Medulla oblongata (tissue), 1 donor: ENCODE data around the gene INF2.
A peak's percentile ranks its signal among the peaks of the same experiment; 100 is the strongest.
"Not testable (repeated sequence)": the region's sequence is repeated elsewhere in the genome, so short reads cannot be mapped to it uniquely, and the experiment has no call there.

ENCODE experiments used
- DNase-seq: peaks from one replicate; pipeline ENCODE4 v3.0.0-alpha.2; 2015; ENCODE audit errors: extremely low spot score

INF2 gene

DNA sequence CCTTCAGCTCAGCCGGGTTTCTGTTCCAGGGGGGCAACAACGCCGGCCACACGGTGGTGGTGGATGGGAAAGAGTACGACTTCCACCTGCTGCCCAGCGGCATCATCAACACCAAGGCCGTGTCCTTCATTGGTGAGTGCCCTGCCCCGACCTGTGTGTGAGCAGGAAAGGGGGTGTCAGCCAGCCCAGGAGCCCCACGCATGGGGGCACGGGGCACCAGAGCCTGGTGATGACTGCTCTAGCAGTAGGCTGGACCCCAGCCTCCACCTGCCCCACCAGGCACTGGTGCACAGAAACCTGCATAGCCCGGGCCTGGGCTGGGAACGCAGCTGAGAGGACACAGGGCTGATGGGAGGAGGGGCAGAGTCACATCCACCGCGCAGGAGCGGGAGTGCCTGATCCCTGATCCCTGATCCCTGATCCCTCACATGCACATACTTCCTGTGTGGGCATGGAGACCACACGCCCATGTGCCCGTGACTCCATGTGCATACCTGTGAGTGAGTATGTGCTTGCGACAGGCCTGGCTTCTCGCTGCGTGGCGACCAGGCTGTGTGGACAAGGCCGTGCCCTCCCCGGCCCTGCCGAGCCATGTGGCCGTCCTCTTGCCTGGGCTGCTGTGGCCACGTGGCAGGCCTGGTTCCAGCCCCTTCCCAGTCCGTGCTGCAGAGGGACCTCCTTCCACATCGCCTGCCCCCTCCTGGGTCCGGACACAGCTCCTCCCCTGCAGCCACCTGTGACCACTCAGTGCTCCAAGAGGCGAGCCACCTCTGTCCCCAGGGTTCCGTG lies 45.8 kb downstream of the INF2 start:
- DNase-seq = no peak

DNA sequence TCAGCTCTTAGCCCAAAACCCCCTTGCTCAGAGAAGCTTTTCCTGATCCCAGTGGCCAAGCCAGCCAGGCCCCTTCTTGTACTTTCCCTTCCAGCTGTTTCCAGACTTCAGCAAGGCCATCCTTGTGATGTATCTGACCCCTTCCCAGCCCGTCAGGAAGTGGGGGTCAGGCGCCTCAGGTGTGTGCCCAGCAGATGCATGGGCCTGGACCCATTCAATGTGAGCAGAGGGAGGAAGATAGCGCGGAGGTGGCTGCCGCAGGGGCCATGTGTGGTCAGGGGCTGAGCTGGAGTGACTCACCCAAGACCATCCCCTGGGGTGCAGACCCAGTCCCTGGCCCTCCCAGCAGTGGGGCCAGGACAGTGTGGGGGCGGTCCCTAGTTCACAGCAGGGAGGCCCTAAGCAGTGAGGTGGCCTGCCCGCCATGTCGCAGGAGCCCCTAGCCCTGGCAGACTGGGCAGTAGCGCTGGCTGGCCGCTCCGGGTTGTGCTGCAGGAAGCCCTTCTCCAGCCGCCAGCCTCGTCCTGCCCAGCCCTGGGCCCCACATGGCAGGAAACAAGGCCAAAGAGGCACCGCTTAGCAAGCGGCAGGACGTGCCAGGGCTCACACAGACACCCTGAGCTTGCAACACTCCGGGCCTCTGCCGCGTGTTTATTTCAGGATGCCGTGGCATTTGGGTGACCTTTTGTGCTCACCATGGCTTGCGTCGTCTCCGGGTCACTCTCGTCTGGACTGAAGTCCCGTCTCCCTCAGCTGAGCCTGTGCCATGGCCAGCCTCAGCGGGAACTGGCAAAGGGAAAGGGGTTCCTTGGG lies 46.6 kb downstream of the INF2 start:
- DNase-seq = peak; percentile 82

DNA sequence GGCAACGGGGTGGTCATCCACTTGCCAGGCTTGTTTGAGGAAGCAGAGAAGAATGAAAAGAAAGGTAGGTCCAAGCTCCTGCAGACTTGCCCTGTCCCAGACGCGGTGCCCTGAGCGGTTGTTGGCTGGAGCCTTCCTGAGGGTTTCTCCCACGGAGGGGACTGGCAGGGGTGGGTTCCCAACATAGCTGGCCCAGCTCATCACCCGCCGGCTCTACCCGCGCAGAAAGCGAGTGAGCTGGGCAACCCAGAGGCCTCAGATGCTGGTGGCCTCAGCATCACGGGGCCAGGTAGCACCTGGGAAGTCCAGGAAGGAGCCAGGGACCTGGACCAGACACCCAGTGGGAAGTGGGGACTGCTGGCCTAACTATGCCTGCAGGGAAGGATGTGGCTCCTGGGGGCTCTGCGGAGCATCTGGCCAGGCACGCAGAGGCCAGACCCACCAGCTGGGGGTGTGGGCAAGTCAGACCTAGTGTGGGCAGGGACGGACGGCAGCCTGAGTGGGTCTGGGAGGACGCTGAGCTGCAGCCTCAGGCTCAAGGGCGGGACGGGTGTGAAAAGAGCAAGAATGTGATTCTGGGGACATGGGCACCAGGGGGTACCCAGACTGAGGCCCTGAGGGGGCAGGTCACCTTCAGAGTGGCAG lies 49.1 kb downstream of the INF2 start:
- DNase-seq = no peak

DNA sequence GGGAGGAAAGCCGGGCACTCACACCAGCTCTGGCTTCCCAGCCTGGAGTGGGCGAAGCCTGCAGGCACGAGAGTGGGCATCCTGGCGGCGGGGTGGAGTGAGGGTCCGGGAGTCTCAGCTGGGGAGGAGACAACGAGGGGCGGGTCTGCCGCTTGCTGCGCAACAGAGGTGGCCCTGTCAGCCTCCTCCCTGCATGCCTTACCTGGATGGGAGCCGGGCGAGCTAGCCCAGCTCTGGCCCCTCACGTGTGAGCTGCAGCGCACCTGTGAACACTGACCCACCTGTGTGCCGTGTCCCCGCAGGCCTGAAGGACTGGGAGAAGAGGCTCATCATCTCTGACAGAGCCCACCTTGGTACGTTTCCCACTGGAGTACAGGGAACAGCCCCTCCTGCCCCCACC lies 49.6 kb downstream of the INF2 start:
- DNase-seq = no peak

DNA sequence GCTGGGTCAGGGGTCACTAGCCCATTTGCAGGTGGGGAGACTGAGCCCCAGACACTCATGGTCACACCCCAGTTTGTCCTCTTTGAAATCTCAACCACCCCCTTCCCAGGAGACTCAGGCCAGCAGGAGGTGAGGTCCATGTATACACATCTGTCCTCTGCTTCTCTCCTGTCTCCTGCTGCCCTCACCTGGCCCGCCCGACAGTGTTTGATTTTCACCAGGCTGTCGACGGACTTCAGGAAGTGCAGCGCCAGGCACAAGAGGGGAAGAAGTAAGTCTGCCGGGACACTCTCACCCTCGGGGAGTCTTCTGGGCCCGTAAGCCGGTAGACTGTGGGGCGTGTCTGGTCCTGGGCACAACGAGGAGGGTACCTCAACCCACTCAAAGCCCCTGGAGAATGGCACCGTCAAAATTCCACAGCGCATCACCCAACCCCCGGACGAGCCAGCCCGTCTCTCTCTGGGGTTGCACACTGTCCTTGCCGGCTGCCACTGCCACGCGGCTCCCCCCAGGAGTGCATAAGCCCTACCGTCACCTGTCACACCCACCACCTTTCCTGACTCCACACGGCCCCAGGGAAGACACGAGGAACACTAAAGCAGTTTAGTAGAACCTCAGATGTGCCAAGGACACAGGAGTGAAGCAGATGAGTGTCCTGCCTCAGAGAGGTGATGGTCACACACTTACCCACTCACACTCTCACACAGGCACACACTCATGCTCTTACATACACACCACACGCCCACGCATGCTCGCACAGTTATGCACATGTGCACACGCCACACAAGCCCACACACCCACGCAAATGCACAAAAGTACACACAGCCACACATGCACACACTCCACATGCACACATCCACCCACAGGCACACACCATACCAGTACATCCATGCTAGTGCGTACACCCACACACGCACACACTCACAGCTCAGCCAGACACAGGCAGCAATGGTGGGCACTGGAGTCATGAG lies 50.4 kb downstream of the INF2 start:
- no peak for DNase-seq

DNA sequence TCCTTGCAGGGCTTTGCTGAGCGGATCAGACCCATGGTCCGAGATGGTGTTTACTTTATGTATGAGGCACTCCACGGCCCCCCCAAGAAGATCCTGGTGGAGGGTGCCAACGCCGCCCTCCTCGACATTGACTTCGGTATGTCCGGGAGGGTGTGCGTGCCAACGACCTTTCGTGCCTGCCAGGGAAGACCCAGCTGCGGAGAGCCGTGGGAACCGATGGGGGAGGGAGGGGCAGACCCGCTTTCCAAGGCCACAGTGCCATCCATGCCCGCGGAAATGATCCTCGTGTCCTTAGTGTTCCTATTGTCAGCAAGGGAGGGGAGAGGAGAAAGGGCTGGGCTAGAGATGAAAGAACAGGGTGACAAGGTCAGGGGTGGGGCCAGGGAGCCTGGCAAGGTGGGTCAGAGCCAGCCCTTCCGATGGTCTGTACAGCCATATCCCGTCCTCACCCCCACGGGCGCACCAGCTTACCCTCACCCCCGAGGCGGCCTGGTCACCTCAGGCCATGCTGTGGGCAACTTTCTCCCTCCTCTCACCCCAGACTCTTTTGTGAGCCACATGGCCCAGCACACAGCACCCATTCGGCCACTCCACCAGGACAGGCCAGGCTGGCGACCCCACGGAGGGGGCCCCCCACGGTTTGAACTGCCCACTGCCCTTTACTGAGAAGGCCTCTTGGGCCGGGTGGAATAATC lies 51.8 kb downstream of the INF2 start:
- DNase-seq = no peak

DNA sequence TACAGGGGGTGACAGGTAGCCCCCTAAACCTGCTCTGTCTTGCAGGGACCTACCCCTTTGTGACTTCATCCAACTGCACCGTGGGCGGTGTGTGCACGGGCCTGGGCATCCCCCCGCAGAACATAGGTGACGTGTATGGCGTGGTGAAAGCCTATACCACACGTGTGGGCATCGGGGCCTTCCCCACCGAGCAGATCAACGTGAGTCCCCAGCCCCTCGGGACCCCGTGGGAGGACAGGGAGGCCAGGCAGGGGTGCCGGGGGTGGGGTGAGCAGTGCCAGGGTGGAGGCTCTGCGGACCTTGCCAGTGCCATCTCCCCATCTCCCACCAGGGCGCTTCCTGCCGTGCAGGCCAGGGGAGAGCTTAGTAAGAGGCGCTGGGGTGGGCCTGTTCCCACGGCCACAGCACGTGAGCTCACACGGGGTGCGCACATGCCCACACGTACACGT lies 52.4 kb downstream of the INF2 start:
- no peak for DNase-seq

DNA sequence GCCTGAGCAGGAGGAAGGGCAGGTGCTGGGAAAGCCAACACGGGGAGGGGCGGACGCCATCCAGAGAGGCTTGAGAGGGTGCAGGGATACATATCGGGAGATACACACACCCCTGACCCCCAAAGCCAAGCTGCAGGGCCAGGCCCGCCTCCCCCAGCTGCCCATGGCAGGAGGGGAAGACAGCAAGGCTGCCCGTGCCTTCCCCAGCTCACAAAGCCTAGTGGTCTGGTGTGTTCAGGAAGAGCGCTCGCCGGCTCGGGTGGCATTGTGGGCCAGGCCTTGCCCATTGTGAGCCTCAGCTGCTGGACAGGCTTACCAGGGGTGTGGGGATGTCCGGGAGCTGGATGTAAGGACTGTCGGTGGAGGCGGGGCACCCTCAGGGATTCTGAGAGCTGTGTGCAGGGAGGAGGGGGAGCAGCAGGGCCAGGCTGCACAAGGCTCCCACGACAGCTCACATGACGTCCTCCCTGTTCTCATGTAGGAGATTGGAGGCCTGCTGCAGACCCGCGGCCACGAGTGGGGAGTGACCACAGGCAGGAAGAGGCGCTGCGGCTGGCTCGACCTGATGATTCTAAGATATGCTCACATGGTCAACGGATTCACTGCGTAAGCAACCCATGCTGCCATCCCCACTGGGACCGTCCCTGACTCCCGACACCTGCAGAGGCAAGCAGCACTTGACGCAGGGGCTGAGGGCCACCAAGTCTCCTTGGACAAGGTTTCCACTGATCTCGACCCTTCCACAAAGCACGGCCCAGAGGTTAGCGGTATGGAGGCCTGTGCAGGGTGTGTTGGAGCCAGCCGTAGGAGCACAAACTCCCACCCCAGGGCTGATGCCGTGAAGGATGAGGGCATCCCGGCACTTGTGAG lies 53.4 kb downstream of the INF2 start:
- DNase-seq = no peak

DNA sequence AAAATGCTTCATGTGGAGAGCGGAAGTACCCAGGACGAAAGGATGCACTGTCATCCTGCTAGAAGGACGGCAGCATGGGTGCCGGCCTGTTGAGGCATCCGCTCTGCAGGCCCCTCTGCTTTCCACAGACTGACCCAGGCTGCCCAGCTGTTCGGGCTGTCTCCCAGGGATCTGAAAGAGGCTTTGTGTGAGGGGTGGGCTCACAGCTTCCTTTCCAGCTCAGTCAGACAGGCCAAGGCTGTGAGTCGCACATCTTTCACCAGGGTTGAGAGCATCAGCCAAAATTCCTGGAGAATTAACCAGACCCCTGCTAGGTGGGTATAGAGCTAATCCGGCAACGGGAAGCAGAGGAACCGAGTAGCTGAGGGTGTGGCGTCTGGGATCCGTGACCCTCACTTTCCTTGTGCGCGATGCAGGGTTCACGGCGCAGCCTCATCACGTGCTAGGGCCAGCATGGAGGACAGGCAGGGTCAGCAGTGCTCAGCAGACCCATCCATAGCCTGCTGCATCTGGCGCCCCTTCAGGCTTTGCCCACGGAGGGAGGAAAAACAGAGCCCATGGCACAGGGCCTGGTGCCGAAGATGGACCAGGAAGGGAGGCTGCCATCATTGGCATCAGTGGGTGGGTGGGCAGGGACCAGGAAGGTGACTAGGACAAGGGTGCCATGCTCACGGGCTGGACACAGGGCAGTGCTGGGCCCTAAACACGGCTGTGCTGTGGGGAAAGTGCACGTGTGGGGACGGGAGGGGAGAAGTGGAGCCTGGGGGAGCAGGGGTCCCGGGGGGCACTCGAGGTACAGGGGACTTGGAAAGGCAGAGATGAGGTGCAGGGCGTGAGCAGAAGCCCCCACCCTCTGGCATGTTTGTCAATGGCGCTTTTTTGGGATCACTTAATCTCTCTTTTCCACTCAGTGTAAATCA lies 54.3 kb downstream of the INF2 start:
- peak; percentile 53 for DNase-seq

DNA sequence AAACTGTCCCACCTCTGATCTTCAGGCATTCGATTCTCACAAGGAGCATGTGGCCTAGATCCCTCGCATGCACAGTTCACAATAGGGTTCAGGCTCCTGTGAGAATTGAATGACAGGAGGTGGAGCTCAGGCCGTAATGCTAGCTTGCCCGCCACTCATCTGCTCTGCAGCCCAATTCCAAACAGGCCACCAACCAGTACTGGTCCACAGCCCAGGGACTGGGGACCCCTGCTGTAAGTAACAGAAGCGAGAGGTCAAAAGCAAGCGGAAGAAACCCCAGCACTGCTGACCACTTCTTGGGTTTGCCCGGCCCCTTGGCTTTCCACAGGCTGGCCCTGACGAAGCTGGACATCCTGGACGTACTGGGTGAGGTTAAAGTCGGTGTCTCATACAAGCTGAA lies 55.1 kb downstream of the INF2 start:
- no peak for DNase-seq

DNA sequence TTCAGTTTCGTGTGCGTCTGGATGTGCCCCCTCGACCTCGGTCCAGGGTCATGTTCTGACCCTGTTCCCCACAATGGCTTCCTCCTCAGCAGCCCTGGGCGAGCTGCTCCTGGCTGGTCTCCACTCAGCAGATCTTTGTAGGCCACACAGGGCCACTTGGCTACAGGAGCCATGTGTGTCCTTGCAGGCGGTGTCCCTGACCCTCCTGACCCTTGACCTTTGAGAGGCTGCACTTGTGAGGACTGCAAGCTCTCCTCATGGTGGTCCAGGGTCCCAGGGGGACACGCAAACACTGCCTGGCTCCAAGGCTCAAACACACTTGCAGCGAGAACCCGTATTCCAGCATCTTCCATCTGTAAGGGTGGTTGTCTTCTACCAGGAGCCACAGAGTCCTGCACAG lies 56.0 kb downstream of the INF2 start:
- DNase-seq = no peak

DNA sequence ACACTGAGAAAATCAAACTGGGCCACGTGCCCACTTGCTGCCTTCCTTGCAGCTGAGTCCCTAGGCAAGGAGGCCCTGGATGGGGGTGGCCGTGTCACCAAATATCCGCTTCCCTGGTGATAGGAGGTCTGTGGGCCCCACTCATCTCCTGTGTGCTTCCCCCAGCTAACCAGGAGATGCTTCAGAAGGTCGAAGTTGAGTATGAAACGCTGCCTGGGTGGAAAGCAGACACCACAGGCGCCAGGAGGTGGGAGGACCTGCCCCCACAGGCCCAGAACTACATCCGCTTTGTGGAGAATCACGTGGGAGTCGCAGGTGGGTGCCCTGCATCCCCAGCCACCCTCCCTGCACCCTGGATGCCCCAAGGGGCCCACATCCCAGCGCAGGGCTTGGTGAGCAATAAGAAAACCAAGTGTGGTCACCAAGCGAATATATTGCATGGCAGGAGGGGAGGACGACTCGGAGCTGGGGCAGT lies 56.7 kb downstream of the INF2 start:
- no peak for DNase-seq

DNA sequence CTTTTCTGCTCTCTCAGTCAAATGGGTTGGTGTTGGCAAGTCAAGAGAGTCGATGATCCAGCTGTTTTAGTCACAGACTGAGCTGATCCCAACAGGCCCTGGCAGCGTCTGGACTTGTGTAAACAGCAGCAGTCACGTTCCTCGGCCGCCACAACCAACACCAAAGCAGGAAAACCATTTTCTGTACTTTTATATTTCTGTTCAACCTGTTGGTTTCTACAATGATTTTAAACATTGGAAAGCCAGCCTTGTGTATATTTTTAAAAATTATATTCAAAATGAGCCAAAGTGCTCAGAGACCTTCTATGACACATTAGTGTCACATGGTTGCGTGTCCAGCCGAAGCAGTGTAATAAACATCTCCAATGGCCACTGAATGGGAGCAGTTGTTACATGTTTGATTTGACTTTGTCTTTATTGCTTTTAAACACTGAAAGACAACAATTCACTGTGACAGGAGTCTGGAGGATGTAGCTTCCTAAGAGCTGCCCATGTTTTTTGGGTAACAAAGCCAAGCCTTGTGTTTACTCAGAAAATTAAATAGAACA lies 57.6 kb downstream of the INF2 start:
- DNase-seq = peak; percentile 48

DNA sequence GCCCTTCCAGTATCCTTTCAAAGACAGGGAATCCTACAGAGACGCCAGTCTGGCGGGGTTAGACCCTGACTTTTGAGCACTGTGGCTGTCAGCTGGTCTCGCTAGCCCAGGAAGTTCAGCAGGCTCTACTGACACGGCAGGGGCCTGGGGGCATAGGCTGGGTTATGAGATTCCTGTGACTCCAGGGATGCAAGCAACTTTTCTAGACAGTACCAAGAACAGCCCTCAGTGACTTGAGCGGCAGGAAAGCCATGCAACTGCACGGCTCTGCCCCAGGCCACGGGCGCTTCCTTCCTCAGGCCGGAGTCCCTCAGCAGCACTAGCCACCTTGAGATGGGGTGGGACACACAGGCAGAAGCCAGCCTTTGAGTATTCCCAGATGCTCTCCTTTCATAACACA lies 58.5 kb downstream of the INF2 start:
- no peak for DNase-seq

DNA sequence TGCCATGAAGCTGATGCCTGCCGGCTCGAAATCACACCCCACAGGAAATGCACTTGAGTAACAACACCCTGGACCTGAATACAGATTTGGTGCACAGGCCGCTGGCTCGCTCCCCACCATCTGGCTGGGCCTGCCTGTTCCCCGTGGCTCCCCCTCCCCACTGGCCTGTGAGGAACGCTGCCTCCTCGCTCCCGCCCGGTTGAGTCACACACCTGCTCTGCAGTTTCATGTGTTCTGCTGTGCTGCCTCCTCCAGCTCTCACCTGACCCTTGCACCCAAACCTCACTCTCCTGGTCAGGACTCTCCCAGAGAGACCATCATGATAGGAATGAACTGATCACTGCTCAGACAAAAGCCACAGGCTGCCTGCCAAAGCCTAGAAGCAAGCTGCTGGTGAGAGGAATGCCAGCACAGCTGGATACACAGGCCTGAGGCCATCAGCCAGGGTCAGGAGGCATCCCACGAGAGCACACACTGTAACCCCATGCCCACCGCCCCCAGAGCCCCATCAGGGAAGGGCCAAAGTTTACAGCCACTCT lies 59.8 kb downstream of the INF2 start:
- peak; percentile 61 for DNase-seq

DNA sequence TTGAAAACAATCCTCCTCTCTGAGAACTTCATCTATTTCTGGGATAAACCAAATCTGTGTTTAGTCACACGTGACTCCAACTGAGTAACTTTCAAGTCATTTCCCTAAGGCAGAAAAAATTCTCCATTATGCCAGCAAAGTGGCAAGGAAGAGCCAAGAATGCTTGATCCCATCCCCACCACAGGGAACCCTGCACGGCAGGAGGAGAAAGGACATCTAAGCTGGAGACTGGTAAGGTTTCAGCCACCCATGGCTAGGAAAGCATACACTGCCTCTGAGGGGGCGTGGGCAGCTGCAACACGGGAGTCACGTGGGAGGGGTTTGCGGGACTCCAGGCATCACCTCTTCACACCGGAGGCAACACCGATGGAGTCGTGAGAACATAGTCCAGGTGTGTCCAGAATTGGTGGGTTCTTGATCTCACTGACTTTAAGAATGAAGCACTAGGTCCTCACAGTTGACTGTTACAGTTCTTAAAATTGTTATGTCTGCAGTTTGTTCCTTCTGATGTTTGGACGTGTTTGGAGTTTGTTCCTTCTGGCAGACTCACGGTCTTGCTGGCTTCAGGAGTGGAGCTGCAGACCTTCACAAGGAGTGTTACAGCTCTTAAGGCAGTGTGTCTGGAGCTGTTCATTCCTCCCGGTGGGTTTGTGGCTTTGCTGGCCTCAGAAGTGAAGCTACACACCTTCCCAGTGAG lies 60.8 kb downstream of the INF2 start:
- no peak for DNase-seq

DNA sequence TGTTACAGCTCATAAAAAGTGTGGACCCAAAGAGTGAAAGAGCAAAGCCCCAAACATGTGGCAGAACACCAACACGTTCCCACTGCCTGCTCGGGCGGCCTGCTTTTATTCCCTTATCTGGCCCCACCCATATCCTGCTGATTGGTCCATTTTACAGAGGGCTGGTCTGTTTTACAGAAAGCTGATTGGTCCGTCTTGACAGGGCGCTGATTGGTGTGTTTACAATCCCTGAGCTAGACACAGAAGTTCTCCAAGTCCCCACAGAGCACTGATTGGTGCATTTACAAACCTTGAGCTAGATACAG lies 61.3 kb downstream of the INF2 start:
- not testable (repeated sequence) for DNase-seq
